Activated T-cell treated with anti-CD3 and anti-CD28 coated beads, Interleukin-2, amount 50 U/mL, for 24 hours (primary cell): ENCODE results near the gene AGXT.

Source experiments
- DNase-seq: peaks from one replicate; pipeline ENCODE4 v3.0.0-alpha.2; 2020
- H3K27ac Mint-ChIP-seq: 2 replicates; pipeline ENCODE4 v1.8.0; 2020; ENCODE audit warnings: mild to moderate bottlenecking, mixed read lengths
- H3K27me3 Mint-ChIP-seq: 2 replicates; pipeline ENCODE4 v1.8.0; 2020; ENCODE audit warnings: mixed read lengths
- H3K36me3 Mint-ChIP-seq: 2 replicates; pipeline ENCODE4 v1.8.0; 2020; ENCODE audit warnings: low read depth, mixed read lengths
- H3K4me1 Mint-ChIP-seq: 2 replicates; pipeline ENCODE4 v1.8.0; 2020; ENCODE audit warnings: low read depth, mixed read lengths
- H3K4me3 Mint-ChIP-seq: 2 replicates; pipeline ENCODE4 v1.8.0; 2020; ENCODE audit warnings: mild to moderate bottlenecking, moderate library complexity, mixed read lengths
- H3K9me3 Mint-ChIP-seq: 2 replicates; pipeline ENCODE4 v1.8.0; 2020; ENCODE audit warnings: mixed read lengths

AGXT gene

DNA sequence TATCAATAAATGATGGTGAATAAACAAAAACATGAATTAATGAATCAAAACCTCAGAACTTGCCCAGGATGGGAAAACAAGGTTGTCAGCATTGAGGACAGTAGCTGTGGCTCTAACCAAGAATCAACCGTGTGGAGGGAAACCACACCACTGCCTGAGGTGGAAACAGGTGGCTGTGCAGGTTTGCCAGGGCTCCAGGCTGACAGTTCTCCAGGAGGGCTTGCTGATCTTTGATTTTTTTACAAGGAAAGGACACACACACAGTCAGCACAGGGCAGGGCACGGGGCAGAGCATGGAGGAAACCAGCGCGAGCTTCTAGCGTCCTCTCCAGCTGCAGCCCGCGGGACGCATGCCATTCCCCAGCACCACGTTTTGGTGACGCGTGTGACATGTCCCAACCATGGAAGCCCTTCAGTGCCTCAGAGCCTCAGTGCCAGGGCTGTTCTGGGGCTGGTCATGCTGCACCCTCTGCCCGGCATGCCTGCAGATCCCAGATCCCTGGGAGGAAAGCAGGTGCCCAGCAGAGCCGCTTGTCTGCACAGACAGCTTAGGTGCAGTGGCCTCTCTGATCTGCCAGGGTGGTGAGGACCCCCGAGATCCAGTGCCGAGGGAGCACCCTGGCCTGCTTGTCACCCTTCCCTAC lies 15.8 kb upstream of the AGXT start:
- peaks cover 12% of the 10 kb centered on the region for H3K9me3 Mint-ChIP-seq
- H3K4me3 Mint-ChIP-seq: no peak overlapping the region
- no peaks in the 10 kb centered on the region for H3K36me3 Mint-ChIP-seq

DNA sequence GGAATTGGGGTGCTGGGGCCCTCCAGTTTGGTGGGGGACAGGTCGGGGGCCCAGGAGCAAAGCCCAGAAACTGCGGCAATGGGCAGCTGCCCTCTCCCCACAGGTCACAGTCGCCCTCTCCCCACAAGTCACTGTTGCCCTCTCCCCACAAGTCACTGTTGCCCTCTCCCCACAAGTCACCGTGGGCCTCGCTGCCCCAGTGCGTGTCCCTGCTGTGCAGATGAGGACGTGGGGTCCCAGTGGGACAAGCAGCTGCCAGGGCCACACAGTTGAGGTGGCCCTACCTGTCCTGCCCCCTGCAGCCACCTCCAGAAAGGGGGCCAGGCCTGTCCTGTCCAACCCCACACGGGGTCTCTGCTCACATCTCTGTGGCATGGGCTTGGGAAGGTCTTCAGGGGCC lies 13.0 kb upstream of the AGXT start:
- no peak for DNase-seq
- H3K4me3 Mint-ChIP-seq: no peak overlapping the region
- H3K27me3 Mint-ChIP-seq: no peaks in the 10 kb centered on the region
- no peaks in the 10 kb centered on the region for H3K36me3 Mint-ChIP-seq
- no peaks in the 10 kb centered on the region for H3K4me1 Mint-ChIP-seq
- peaks cover 12% of the 10 kb centered on the region for H3K9me3 Mint-ChIP-seq
- no peak overlapping the region for H3K27ac Mint-ChIP-seq

More for the DNA sequence above, 15.8 kb upstream of the AGXT start:
- Mint-ChIP-seq H3K27ac (no peak overlapping the region), H3K4me1 (no peaks in the 10 kb centered on the region), H3K27me3 (no peaks in the 10 kb centered on the region)
- no peak for DNase-seq

DNA sequence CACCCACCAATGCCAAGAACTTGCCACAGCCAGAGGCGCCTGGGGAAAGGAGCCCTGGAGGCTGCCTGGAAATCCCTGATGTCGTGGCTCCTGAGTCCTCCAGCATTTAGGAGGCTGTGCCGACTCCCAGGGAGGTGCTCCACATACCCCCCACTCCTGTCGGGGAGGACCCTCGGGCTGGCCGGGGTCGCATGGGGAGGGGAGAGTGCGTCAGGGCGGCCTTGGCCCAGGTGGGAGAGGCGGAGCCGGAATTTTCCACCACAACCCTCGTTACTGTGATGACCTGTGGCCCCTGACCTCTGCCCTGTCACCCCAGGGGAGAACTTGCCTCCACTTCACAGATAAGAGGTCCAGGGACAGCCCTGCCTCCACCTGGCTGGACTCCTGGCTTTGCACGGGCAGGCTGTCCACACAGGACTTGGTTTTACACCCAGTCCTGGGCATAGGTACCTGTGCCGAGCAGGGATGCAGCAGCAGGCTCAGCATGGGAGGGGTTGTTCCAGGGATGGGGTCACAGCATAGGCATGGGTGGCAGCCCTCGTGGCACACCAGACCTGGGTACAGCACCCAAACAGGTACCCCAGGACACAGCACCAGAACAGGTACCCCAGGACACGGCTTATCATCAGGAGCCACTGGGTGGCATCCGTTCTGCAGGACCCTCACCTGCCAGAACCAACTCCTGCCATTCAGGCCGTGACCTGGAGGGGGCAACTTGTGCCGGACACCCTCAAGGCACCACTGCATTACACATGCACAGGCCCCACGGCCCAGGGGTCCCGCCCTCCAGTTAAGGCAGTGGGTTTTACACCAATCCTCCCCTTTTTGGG lies 12.3 kb upstream of the AGXT start:
- DNase-seq: no peak
- H3K4me3 Mint-ChIP-seq: no peak overlapping the region
- no peaks in the 10 kb centered on the region for H3K4me1 Mint-ChIP-seq
- H3K27ac Mint-ChIP-seq: no peak overlapping the region
- H3K9me3 Mint-ChIP-seq: peaks cover 12% of the 10 kb centered on the region
- no peaks in the 10 kb centered on the region for H3K36me3 Mint-ChIP-seq
- H3K27me3 Mint-ChIP-seq: no peaks in the 10 kb centered on the region

DNA sequence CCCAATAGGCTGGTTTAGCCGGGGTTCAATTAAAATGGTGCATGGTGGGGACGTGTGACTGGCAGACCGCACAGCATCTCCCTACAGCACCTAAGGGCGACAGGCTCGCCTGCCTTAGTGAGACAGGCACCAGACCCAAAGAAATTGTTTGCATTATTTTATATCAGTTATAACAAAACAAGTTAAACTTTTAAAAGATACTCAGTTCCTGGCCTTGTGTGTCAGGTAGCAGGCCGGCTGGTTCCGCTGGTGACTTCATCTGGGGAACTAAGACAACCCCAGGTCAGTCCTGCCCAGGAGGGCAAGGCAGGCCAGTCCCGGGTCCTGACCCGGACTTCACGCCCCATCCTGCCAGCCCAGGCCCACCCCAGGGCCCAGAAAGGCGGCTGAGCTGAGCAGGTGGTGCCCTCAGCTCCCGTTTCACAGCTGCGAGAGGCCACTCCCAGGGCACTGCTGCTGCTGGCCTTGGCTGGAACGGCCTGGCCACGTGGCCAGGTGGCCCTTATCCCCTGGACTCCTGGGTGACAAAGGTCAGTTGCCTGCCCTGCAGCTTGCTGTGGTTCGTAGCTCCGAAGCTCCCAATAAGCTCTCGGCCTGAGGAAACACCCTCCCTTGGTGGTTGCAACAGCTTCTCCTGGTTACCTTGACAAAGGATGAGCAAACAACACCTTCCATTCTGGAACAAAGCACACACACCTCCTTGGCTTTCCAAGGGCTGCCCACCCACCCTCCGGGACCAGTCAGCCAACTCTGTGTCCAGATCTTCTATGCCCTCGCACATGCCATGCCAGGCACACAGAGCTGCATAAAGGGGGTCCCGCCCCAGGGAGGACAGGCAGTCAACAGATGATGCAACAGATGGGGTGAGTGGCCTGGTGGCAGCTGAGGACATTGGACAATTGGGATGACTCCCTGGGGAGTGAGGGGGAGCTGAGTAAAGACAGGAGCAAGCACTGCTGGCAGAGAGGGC lies 11.3 kb upstream of the AGXT start:
- H3K27me3 Mint-ChIP-seq: no peaks in the 10 kb centered on the region
- peaks cover 12% of the 10 kb centered on the region for H3K9me3 Mint-ChIP-seq
- DNase-seq: no peak
- H3K4me3 Mint-ChIP-seq: no peak overlapping the region
- H3K4me1 Mint-ChIP-seq: no peaks in the 10 kb centered on the region
- no peak overlapping the region for H3K27ac Mint-ChIP-seq
- no peaks in the 10 kb centered on the region for H3K36me3 Mint-ChIP-seq

DNA sequence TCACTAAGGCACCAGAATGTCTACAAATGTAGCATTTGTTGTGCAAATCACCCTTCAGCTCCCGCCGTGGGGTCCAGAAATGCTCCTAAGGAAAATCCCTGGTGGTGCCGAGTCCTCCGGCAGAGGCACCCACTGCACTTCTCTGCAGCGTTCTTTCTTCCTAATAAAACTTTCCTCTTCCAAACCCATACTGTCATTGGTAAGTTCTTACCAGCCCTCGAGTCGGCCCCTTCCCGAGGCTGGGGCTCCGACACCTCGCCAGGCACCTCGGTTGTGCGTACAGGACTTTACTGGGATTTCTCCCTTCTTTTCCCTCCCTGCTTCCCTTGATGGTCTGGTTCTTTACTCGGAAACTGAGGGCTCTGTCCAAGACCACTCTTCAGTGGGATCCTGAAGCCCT lies 10.3 kb upstream of the AGXT start:
- no peaks in the 10 kb centered on the region for H3K4me1 Mint-ChIP-seq

DNA sequence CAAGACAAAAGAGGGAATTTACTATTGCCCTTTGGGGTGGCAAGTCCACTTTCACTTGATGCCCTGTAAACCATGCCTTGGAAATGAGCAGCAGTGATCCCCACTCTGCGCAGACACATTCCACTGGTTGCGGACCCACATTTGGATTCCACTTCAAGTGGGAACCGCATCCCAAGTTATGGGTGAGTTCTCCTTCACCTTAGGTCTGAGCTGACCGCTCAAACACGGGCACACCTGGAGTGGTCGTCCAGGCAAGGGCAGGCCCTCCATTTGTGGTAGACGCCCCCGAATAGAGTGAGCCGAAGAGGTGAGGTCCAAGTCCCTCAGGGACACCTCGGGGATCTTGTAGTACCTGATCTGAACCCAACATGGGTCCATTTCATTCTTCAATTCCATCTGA lies 9.8 kb upstream of the AGXT start:
- Mint-ChIP-seq H3K27ac (no peak overlapping the region), H3K27me3 (no peaks in the 10 kb centered on the region), H3K9me3 (peaks cover 12% of the 10 kb centered on the region), H3K4me1 (no peaks in the 10 kb centered on the region), H3K4me3 (no peak overlapping the region), H3K36me3 (no peaks in the 10 kb centered on the region)
- no peak for DNase-seq

More for the DNA sequence above, 10.3 kb upstream of the AGXT start:
- no peak for DNase-seq
- no peak overlapping the region for H3K27ac Mint-ChIP-seq
- no peaks in the 10 kb centered on the region for H3K36me3 Mint-ChIP-seq
- H3K9me3 Mint-ChIP-seq: peaks cover 12% of the 10 kb centered on the region
- H3K27me3 Mint-ChIP-seq: no peaks in the 10 kb centered on the region
- H3K4me3 Mint-ChIP-seq: no peak overlapping the region

DNA sequence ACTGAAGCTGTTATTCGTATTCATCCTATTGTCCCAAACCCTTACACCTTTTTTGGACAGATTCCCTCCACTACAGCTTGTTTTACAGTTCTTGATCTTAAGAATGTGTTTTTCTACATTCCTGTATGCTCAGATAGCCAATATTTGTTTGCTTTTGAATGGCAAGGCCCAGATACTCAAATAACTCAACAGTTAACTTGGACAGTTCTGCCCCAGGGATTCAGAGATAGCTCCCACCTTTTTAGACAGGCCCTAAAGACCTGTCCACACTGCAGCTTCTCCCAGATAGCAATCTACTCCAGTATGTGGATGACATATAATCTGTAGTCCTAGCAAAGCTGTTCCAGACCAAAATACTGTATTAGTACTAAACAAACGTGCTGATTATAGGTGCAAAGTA lies 7.1 kb upstream of the AGXT start:
- no peak for DNase-seq
- Mint-ChIP-seq H3K9me3 (no peaks in the 10 kb centered on the region), H3K36me3 (no peaks in the 10 kb centered on the region), H3K4me1 (no peaks in the 10 kb centered on the region), H3K27me3 (no peaks in the 10 kb centered on the region), H3K27ac (no peak overlapping the region), H3K4me3 (no peak overlapping the region)

DNA sequence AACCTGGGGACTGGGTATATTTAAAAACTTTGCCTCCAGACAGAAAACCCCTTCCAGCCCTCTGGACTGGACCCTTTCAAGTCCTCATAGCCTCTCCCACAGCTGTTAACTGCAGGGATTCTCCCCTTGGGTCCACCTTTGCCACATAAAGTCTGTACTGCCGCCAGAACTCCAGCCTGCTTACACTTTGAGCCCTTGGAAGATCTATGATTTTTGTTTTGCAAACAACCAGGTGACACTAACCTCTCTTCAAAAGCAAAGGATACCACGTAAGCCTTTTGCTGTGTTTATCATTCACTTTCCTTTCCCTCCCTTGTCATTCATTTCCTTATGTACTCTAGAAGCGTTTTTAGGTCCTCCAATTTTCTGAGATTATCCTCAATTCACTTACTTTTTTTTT lies 4.1 kb upstream of the AGXT start:
- no peaks in the 10 kb centered on the region for H3K36me3 Mint-ChIP-seq
- no peaks in the 10 kb centered on the region for H3K27me3 Mint-ChIP-seq
- no peak for DNase-seq
- no peaks in the 10 kb centered on the region for H3K9me3 Mint-ChIP-seq
- no peak overlapping the region for H3K4me3 Mint-ChIP-seq
- H3K27ac Mint-ChIP-seq: no peak overlapping the region
- no peaks in the 10 kb centered on the region for H3K4me1 Mint-ChIP-seq

DNA sequence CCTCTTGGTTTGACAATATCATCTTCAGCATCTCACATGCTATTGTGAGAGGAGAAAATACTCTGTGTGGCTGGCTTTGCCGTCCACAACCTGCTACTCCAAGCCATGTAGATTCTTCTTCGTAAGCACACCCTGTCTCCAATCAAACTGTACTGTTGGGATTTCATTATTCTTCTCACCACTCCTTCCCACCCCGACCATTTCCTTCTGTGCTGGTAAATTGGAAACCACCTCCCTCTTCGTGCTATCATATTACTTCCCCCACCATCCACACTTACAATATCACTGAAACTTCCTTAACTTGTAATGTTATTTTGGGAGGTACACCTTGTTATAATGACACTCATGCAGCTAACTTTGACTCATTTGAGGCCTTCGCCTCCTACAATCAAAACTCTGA lies 3.2 kb upstream of the AGXT start:
- Mint-ChIP-seq H3K27me3 (no peaks in the 10 kb centered on the region), H3K36me3 (no peaks in the 10 kb centered on the region), H3K27ac (no peak overlapping the region), H3K9me3 (no peaks in the 10 kb centered on the region), H3K4me3 (no peak overlapping the region), H3K4me1 (no peaks in the 10 kb centered on the region)
- no peak for DNase-seq

DNA sequence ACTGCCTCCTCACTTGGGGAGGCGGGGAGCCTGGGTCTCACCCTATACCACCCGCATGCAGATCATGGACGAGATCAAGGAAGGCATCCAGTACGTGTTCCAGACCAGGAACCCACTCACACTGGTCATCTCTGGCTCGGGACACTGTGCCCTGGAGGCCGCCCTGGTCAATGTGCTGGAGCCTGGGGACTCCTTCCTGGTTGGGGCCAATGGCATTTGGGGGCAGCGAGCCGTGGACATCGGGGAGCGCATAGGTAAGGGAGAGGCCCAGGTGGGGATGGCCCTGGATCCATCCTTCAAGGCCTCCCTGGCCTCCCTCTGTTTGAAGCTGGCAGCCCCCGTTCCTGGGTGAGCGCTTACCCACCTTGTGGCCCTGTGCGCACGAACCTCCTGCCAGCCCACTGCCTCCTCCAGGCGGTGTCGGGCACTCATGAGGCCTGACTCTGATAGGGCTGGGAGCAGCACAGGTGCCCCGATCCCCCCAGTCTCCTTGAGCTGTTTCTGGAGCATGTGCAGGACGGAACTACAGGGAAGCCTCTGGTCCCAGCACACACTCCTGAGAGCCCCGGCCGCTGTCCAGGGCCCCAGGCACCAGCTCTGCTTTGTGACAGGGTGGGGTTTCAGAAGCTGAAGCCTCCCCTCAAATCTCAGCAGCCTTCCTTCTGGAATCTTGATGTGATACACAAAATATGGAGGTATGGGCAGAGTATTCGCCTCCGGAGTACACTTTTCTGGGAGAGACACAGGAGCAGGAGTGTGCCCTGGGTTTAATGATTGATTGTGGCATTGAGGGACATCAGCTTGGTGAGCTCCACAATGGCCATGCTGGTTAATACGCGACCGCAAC lies 708 bp downstream of the AGXT start:
- no peaks in the 10 kb centered on the region for H3K27me3 Mint-ChIP-seq
- DNase-seq: no peak
- no peaks in the 10 kb centered on the region for H3K36me3 Mint-ChIP-seq
- no peaks in the 10 kb centered on the region for H3K9me3 Mint-ChIP-seq
- no peak overlapping the region for H3K27ac Mint-ChIP-seq
- no peak overlapping the region for H3K4me3 Mint-ChIP-seq
- H3K4me1 Mint-ChIP-seq: no peaks in the 10 kb centered on the region

DNA sequence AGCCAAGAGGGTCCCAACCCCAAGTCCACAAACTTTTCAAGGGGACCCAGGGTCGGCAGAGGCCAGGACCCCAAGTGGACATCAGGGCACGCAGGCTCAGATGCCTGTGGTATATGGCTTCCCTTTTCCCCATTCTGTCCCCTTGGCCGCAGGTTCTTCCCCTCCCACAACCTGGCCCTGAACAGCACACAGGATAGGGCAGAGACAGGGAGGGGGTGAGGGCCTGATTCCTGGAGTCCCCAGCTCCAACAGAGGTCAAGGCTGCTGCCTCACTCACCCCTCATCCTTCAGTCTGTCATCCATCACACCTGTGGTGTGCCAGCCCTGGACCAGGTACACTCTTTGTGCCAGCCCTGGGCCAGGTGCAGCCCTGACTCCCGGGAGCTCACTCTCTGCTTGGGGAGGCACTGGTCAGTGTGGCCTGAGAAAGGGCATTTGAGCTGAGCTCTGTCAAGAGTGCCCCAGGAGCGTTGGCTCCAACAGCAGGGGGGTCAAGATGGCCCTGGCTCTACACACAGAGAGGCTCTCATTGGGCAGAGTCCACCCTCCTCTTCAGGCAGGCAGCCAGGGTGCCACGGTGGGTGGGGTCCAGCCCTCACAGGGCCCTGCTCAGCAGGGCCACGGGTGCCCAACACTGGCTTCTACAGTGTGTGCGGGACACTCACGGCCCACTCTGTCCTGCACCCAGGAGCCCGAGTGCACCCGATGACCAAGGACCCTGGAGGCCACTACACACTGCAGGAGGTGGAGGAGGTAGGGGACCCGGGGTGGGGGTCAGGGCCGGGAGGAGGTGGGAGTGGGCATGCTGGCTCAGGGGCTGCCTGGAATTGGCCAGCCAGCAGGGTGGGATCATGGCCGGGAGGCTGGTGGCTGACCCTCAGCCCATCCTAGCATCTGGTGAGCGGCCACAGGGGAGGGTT lies 1.6 kb downstream of the AGXT start:
- Mint-ChIP-seq H3K27me3 (no peaks in the 10 kb centered on the region), H3K4me1 (no peaks in the 10 kb centered on the region), H3K4me3 (no peak overlapping the region), H3K36me3 (no peaks in the 10 kb centered on the region), H3K9me3 (no peaks in the 10 kb centered on the region), H3K27ac (no peak overlapping the region)
- no peak for DNase-seq

DNA sequence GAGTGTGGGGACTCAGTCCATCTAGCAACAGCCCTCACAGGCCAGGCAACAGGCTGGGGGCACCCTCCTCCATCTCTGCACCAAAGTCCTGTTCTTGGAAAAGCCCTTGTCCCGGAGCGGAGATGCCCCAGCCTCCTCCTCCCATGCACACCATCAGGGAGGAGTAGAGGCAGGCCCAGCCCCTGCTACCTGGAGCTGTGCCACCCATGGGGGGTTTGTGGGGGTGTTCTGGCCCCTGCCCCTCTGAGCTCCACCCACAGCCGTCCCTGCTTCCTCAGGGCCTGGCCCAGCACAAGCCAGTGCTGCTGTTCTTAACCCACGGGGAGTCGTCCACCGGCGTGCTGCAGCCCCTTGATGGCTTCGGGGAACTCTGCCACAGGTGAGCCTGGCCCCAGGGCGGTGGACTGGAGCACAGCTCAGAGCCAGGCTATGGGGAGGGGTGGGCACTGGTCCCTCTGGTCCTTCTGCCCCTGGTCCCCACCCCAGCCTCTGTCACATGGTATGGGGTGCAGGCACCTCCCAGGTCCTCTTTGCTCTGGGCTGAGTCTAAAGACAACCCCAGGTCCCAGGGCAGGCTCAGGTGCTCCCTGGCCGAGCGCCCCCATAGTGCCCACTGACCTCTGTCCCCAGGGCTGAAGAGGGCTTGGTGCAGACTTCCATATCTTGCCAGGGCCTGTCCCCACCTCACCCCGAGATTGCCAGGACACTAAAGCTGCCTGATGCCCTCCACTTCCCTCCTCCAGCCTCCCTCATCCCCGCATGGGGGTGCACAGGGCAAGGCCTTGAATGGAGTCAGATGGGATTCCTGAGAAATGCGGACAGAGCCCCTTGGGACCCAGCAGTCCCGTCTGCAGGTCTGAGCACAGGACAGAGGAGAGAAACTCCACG lies 2.7 kb downstream of the AGXT start:
- Mint-ChIP-seq H3K4me3 (no peak overlapping the region), H3K4me1 (no peaks in the 10 kb centered on the region), H3K36me3 (no peaks in the 10 kb centered on the region), H3K27me3 (no peaks in the 10 kb centered on the region), H3K27ac (no peak overlapping the region), H3K9me3 (no peaks in the 10 kb centered on the region)
- no peak for DNase-seq
